Hepatocyte (in vitro differentiated cells): ENCODE results near the gene DAB1.

Experiments
- CTCF ChIP-seq: fragments of 200-600 bp; sonication (generic); IDR thresholded peaks from 2 replicates; pipeline ENCODE4 v1.5.1; 2016; ENCODE audit warnings: antibody characterized with exemption, mild to moderate bottlenecking; ENCODE audit not compliant: poor library complexity
- EZH2 ChIP-seq: fragments of 200-600 bp; sonication (generic); IDR thresholded peaks from 2 replicates; pipeline ENCODE4 v1.6.1; 2016; ENCODE audit warnings: antibody characterized with exemption, mild to moderate bottlenecking, borderline replicate concordance

- TF ChIP-seq EZH2 (no peak), CTCF (no peak)
These were observed 459.4 kb downstream of the DAB1 start for GRCh38 chr1:56964349-56965017.
